Fibroblast of mammary gland (primary cell): Measurements from ENCODE around the gene CMTM7.
"Not testable (repeated sequence)": the region's sequence is repeated elsewhere in the genome, so short reads cannot be mapped to it uniquely, and the experiment has no call there.

Source experiments
- DNase-seq: peaks from one replicate; pipeline ENCODE4 v3.0.0-alpha.2; 2010; ENCODE audit warnings: low read depth
- H3K4me3 ChIP-seq: 2 replicates; pipeline ENCODE4 v1.5.1; 2011; ENCODE audit warnings: low read depth, mild to moderate bottlenecking, low read length, moderate library complexity; ENCODE audit not compliant: control insufficient read depth
- TF ChIP-seq, protein P1 (sequence below): conservative IDR thresholded peaks from 2 replicates; pipeline ENCODE4 v1.5.1; 2011; ENCODE audit warnings: low read depth, low read length, inconsistent platforms; ENCODE audit not compliant: control insufficient read depth, insufficient read depth

Gene CMTM7

DNA sequence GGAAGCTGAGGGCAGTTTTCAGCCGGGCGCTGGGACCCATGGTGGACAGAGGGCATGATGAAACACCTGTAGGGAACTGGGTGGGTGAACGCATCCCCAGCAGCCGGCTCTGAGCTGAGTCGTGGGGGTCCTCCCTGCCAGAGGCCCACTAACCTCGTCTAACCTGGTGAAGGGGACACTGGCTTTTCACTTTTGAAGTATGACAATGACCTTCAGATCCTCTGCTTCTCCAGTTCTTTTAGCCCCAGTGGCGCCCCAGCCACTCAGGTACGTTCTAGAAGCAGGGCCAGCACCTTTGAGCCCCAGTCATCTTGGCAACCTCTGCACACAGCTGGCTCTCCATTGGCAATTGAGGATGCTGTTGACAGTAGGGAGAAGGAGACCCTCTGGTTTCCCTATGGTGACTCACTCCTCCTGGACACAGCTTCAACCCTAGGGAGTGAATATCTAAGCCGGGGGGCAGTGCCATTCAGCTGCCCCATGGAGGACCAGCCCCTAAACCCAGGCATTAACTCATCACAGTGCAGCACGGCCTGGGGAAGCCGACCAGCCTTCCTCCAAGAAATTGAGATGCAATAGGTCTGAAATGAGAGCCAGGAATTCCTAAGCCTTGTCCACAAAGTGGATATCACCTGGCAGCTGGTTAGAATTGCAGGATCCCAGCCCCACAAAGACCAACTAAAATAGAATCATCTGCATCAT, 64.9 kb downstream of the CMTM7 start:
- no peak overlapping the region for H3K4me3 ChIP-seq
- TF ChIP-seq, protein P1, sequence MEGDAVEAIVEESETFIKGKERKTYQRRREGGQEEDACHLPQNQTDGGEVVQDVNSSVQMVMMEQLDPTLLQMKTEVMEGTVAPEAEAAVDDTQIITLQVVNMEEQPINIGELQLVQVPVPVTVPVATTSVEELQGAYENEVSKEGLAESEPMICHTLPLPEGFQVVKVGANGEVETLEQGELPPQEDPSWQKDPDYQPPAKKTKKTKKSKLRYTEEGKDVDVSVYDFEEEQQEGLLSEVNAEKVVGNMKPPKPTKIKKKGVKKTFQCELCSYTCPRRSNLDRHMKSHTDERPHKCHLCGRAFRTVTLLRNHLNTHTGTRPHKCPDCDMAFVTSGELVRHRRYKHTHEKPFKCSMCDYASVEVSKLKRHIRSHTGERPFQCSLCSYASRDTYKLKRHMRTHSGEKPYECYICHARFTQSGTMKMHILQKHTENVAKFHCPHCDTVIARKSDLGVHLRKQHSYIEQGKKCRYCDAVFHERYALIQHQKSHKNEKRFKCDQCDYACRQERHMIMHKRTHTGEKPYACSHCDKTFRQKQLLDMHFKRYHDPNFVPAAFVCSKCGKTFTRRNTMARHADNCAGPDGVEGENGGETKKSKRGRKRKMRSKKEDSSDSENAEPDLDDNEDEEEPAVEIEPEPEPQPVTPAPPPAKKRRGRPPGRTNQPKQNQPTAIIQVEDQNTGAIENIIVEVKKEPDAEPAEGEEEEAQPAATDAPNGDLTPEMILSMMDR = no peak
- DNase-seq = no peak

DNA sequence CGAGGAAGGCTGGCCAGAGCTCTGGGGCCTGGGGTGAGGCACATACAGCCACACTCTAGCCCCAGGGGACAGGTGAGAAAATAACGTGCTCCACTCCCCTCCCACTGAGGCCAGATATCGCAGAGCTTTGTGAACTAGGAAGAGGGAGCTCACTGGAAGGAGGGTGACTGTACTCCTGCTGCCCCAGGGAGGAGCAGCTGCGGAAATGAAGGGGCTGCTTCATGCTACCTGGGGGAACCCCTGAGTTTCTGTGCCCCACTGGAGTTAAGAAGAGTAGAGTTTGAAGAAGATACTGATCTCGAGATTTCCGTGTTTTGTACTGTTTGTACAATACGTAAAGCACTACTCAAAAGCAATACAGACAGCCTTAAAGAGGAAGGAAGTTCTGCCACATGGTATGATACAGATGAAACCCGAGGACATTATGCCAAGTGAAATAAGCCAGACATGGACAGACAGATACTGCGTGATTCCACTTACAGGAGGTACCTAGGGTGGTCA, 66.4 kb downstream of the CMTM7 start:
- no peak for DNase-seq
- H3K4me3 ChIP-seq = no peak overlapping the region
- TF ChIP-seq, protein P1 = no peak

DNA sequence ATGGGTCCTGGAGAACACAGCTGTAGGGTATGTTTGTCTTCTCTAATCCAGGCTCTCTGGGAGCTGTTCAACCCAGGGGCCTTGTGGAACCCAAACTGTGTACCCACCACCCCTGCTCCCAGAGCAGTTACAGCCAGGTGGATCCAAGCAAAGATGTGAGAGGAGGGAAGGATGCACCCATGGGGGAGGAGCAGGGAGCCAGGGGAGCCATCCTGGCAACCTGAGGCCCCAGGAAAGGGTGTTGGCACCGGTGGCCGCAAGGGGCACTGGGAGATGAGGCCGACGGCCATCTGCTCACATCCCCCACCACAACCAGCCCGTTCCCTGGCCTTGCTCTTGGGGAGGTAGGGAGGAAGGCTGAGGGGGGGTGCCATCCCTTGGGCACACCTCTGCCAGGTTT, 67.8 kb downstream of the CMTM7 start:
- DNase-seq = no peak
- H3K4me3 ChIP-seq = no peak overlapping the region
- TF ChIP-seq, protein P1 = no peak

DNA sequence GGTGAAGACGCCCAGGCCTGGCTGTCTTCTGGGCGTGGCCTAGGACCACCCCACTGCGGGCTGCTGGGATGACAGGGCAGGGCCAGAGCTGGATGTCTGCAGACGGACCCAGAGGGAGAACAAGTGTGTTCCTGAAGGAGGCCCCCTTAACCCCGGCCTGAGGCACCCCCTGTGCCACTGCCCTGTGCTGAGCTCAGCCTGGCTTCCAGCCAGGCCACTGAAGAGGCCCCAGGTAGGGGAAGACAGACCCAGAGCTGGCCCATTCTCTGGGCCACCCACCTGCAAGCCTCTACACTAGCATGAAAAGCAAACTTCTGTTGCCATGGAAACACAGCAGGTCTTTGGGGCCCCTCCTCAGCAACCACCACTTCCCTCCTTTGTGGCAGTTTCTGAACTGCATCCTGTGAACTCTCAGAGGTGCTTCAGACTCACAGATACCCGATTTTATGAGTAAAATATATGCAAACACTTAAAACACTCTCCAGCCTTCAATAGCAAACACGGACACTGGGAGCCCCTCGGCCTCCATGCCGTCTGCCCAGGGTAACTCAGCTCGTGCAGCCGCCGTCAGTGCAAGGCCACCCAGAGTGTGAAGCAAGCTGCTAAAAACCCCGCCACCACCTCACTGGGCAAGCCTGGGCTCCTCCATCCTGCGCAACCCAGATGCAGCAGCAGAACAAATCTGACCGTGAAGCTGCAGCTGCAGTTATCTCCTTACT, 68.5 kb downstream of the CMTM7 start:
- TF ChIP-seq, protein P1 = no peak
- no peak overlapping the region for H3K4me3 ChIP-seq
- no peak for DNase-seq

DNA sequence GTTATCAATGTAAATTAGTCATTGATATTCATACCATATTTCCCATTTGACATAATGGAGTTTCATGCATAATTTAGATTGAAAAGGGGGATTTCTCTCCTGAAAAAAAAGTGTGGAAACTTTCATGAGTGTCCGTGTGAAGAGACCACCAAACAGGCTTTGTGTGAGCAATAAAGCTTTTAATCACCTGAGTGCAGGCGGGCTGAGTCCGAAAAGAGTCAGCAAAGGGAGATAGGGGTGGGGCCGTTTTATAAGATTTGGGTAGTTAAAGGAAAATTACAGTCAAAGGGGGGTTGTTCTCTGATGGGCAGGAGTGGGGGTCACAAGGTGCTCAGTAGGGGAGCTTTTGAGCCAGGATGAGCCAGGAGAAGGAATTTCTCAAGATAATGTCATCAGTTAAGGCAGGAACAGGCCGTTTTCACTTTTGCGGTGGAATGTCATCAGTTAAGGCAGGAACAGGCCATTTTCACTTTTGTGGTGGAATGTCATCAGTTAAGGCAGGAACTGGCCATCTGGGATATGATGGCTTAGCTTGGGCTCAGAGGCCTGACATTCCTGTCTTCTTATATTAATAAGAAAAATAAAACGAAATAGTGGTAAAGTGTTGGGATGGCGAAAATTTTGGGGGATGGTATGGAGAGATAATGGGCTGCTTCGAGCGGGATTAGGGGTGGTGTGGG, 69.3 kb downstream of the CMTM7 start:
- H3K4me3 ChIP-seq, DNase-seq: not testable (repeated sequence)

DNA sequence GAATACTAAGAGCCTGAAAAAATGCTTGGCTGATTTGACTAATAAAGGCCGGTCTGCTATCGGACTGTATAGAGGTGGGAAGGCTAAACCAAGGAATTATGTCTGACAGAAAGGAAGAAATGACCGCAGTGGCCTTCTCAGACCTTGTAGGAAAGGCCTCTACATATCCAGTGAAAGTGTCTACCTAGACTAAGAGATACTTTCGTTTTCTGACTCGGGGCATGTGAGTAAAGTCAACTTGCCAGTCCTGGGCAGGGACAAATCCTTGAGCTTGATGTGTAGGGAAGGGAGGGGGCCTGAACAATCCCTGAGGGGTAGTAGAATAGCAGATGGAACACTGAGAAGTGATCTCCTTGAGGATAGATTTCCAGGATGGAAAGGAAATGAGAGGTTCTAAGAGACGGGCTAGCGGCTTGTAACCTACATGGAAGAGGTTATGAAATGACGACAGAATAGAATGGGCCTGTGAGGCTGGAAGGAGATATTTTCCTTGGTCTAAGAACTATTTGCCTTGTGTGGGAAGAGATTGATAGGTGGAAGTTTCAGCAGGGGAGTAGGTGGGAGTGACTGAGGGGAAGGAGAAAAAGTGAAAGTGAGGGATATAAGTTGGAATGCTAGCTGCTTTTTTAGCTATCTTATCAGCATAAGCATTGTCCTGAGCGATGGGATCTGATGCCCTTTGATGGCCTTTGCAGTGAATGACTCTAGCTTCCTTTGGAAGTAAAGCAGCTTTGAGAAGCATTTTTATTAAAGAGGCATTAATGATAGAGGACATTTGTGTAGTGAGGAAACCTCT, 70.7 kb downstream of the CMTM7 start:
- not testable (repeated sequence) for H3K4me3 ChIP-seq

DNA sequence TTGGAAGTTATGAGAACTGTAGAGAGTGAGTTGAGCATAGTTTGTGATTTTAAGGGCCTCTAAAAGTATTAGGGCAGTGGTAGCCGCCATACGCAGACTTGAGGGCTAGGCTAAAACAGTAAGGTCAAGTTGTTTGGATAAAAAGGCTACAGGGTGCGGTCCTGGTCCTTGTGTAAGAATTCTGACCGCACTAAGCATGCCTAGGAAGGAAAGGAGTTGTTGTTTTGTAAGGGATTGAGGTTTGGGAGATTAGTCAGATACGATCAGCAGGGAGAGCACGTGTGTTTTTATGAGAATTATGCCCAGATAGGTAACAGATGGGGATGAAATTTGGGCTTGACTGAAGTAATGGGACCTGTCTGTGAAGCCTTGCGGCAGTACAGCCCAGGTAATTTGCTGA, 71.8 kb downstream of the CMTM7 start:
- H3K4me3 ChIP-seq, DNase-seq: not testable (repeated sequence)

More for the DNA sequence above, 70.7 kb downstream of the CMTM7 start:
- not testable (repeated sequence) for DNase-seq

DNA sequence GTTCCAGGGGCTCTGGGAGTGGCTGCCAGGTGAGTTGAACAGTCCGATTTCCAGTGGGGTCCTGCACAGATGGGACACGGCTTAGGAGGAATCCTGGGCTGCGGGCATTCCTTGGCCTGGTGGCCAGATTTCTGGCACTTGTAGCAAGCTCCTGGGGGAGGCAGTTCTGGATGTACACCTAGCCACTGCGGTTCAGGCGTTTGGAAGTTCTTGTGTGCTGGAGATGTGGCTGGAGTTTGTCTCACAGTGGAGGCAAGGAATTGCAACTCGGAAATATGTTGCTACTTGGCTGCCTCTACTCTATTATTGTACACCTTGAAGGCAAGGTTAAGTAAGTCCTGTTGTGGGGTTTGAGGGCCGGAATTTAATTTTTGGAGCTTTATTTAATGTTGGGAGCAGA, 73.1 kb downstream of the CMTM7 start:
- not testable (repeated sequence) for DNase-seq, H3K4me3 ChIP-seq

DNA sequence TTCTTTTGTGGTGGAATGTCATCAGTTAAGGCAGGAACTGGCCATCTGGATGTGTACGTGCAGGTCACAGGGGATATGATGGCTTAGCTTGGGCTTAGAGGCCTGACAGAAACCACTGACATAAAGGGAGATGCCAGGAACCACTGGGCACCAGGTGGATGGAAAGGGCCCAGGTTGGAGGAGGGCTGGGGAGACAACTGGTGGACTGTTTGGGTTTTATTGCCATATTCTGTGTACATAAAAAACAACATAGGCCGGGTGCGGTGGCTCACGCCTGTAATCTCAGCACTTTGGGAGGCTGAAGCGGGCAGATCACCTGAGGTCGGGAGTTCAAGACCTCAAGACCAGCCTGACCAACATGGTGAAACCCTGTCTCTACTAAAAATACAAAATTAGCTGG, 75.2 kb downstream of the CMTM7 start:
- DNase-seq, H3K4me3 ChIP-seq: not testable (repeated sequence)
